Loucy (cell line): Measurements from ENCODE around the gene HMGN3.

Experiments
- H2AFZ ChIP-seq: fragments of 200-600 bp; sonication (generic); 2 replicates; pipeline ENCODE4 v1.6.0; 2016; ENCODE audit warnings: antibody characterized with exemption, mild to moderate bottlenecking, low read length, moderate library complexity
- H3F3A ChIP-seq: fragments of 200-600 bp; 2 replicates; pipeline ENCODE4 v1.6.0; 2016; ENCODE audit warnings: antibody characterized with exemption, low read depth, mild to moderate bottlenecking
- H3K27me3 ChIP-seq: fragments of 200-600 bp; sonication (generic); 2 replicates; pipeline ENCODE4 v1.6.1; 2014; ENCODE audit warnings: low read length, mild to moderate bottlenecking; ENCODE audit not compliant: insufficient read depth, poor library complexity, severe bottlenecking
- H3K36me3 ChIP-seq: fragments of 200-600 bp; sonication (generic); 2 replicates; pipeline ENCODE4 v1.6.1; 2016; ENCODE audit warnings: low read length; ENCODE audit not compliant: insufficient read depth
- H3K4me1 ChIP-seq: fragments of 200-600 bp; sonication (generic); 2 replicates; pipeline ENCODE4 v1.5.1; 2014; ENCODE audit warnings: low read length, mild to moderate bottlenecking; ENCODE audit not compliant: insufficient read depth, poor library complexity, severe bottlenecking
- H3K4me2 ChIP-seq: fragments of 200-600 bp; sonication (generic); 2 replicates; pipeline ENCODE4 v1.6.0; 2014; ENCODE audit warnings: antibody characterized with exemption, low read length, low read depth, mild to moderate bottlenecking; ENCODE audit not compliant: poor library complexity, severe bottlenecking
- H3K4me3 ChIP-seq: fragments of 200-600 bp; sonication (generic); 2 replicates; pipeline ENCODE4 v1.5.1; 2014; ENCODE audit warnings: low read length, mild to moderate bottlenecking, mixed read lengths; ENCODE audit not compliant: poor library complexity, severe bottlenecking
- H3K79me2 ChIP-seq: fragments of 200-600 bp; sonication (generic); 2 replicates; pipeline ENCODE4 v1.6.1; 2014; ENCODE audit warnings: low read length; ENCODE audit not compliant: insufficient read depth
- H3K9ac ChIP-seq: fragments of 200-600 bp; sonication (generic); 2 replicates; pipeline ENCODE4 v1.6.0; 2014; ENCODE audit warnings: mild to moderate bottlenecking, low read depth, low read length, moderate library complexity; ENCODE audit not compliant: poor library complexity, severe bottlenecking
- H3K9me2 ChIP-seq: fragments of 200-600 bp; sonication (generic); replicated peaks from 2 replicates; pipeline ENCODE4 v1.6.1; 2016; ENCODE audit warnings: low read depth, low read length, mixed read lengths
- H3K9me3 ChIP-seq: fragments of 200-600 bp; sonication (generic); 2 replicates; pipeline ENCODE4 v1.6.1; 2014; ENCODE audit warnings: mild to moderate bottlenecking, antibody characterized with exemption, low read length, low read depth; ENCODE audit not compliant: insufficient read depth
- H4K20me1 ChIP-seq: fragments of 200-600 bp; sonication (generic); 2 replicates; pipeline ENCODE4 v1.6.0; 2014; ENCODE audit warnings: antibody characterized with exemption, low read length, mild to moderate bottlenecking; ENCODE audit not compliant: insufficient read depth, poor library complexity, severe bottlenecking
- CTCF ChIP-seq: fragments of 200-600 bp; sonication (generic); conservative IDR thresholded peaks from 2 replicates; pipeline ENCODE4 v1.5.1; 2014; ENCODE audit warnings: mild to moderate bottlenecking, antibody characterized with exemption, low read length
- EZH2phosphoT487 ChIP-seq: fragments of 200-600 bp; IDR thresholded peaks from 2 replicates; pipeline ENCODE4 v1.6.1; 2018; ENCODE audit warnings: antibody characterized with exemption, mild to moderate bottlenecking, moderate library complexity, borderline replicate concordance

Gene HMGN3

GRCh38 chr6:79201983-79202382, 32.5 kb downstream of the HMGN3 start:
- no peaks in the 10 kb centered on the region for H3K4me1 ChIP-seq
- no peaks in the 10 kb centered on the region for H3K9me2 ChIP-seq
- H2AFZ ChIP-seq = no peak overlapping the region
- H3F3A ChIP-seq = no peaks in the 10 kb centered on the region
- TF ChIP-seq CTCF (no peak), EZH2phosphoT487 (no peak)
- H3K9ac ChIP-seq = no peak overlapping the region
- H3K27me3 ChIP-seq = no peaks in the 10 kb centered on the region
- H3K36me3 ChIP-seq = peaks cover 70% of the 10 kb centered on the region; the same call in 1 of the 2 replicates
- no peaks in the 10 kb centered on the region for H3K79me2 ChIP-seq
- H3K4me2 ChIP-seq = no peak overlapping the region
- no peak overlapping the region for H3K4me3 ChIP-seq
- no peaks in the 10 kb centered on the region for H3K9me3 ChIP-seq
- peaks cover 4% of the 10 kb centered on the region for H4K20me1 ChIP-seq

- H3K27me3 ChIP-seq = no peaks in the 10 kb centered on the region
- H3K9me3 ChIP-seq = no peaks in the 10 kb centered on the region
- no peak overlapping the region for H3K9ac ChIP-seq
- no peak overlapping the region for H3K4me2 ChIP-seq
- H2AFZ ChIP-seq = no peak overlapping the region
- no peaks in the 10 kb centered on the region for H3K4me1 ChIP-seq
- H4K20me1 ChIP-seq = peaks cover 4% of the 10 kb centered on the region
- TF ChIP-seq CTCF (no peak), EZH2phosphoT487 (no peak)
- H3K79me2 ChIP-seq = no peaks in the 10 kb centered on the region
- H3F3A ChIP-seq = no peaks in the 10 kb centered on the region
- no peak overlapping the region for H3K4me3 ChIP-seq
- peaks cover 62% of the 10 kb centered on the region; the same call in 1 of the 2 replicates for H3K36me3 ChIP-seq
- no peaks in the 10 kb centered on the region for H3K9me2 ChIP-seq
Observed at GRCh38 chr6:79201143-79201542, 33.3 kb downstream of the HMGN3 start.

- Histone ChIP-seq H3K79me2 (no peaks in the 10 kb centered on the region), H3F3A (no peaks in the 10 kb centered on the region), H3K27me3 (no peaks in the 10 kb centered on the region), H3K9me2 (no peaks in the 10 kb centered on the region), H3K4me1 (no peaks in the 10 kb centered on the region), H4K20me1 (no peaks in the 10 kb centered on the region), H3K36me3 (peaks cover 25% of the 10 kb centered on the region; the same call in 1 of the 2 replicates), H3K9ac (no peak overlapping the region), H3K9me3 (no peaks in the 10 kb centered on the region), H3K4me3 (no peak overlapping the region), H3K4me2 (no peak overlapping the region), H2AFZ (no peak overlapping the region)
- no peak for TF ChIP-seq EZH2phosphoT487
- no peak for TF ChIP-seq CTCF
Observed at GRCh38 chr6:79196912-79197311, 37.6 kb downstream of the HMGN3 start.
